ENCODE data around the gene CCDC88B. TPM values are rescaled to one million over a fixed set of nuclear protein-coding genes. Genes with fewer than 3 reads are reported as not detected.

The CCDC88B gene
- total RNA-seq, 4 donors from 2014 or later, result 7.4 to 14.9 (median 13.7) TPM

- Histone ChIP-seq H3K27ac (no peak overlapping the region), H3K4me3 (peak overlapping the region; percentile 23 to 67 (median 37)), H3K36me3 (peaks cover 0 to 7% (median 0%) of the 10 kb centered on the region in 3 donors), H3K9me3 (no peaks in the 10 kb centered on the region), H3K4me1 (peaks cover 10 to 36% (median 20%) of the 10 kb centered on the region in 3 donors), H3K27me3 (peaks cover 8 to 78% (median 17%) of the 10 kb centered on the region in 4 donors)
- WGBS, 2 donors, result 6 to 12% methylated on average over 17 to 21 of the region's 42 CpGs
- TF ChIP-seq CTCF (IDR thresholded peaks at IDR 0.05) (no peak), POLR2A (IDR thresholded peaks at IDR 0.05) (no peak)
- intact Hi-C loops (cut with DNase I), result no loop called here
- DNase-seq, result no peak
Measured at GRCh38 chr11:64292460-64293254, 47.3 kb upstream of the CCDC88B start.

- WGBS, 2 donors, result 36 to 79% methylated on average over 2 of the region's 3 CpGs
- Histone ChIP-seq H3K36me3 (no peaks in the 10 kb centered on the region), H3K9me3 (no peaks in the 10 kb centered on the region), H3K27me3 (peaks cover 14 to 99% (median 27%) of the 10 kb centered on the region in 4 donors), H3K4me1 (peaks cover 19 to 48% (median 28%) of the 10 kb centered on the region in 3 donors), H3K27ac (no peak overlapping the region), H3K4me3 (no peak overlapping the region)
- TF ChIP-seq POLR2A (IDR thresholded peaks at IDR 0.05), result no peak
- no peak for DNase-seq
- intact Hi-C loops (cut with DNase I), result no loop called here
Measured at GRCh38 chr11:64294774-64295173, 45.2 kb upstream of the CCDC88B start.

GRCh38 chr11:64295760-64296159 is 44.2 kb upstream of the CCDC88B start:
- intact Hi-C loops (cut with DNase I), result no loop called here
- H3K27me3 ChIP-seq, result peaks cover 17 to 100% (median 29%) of the 10 kb centered on the region in 4 donors
- H3K36me3 ChIP-seq, result no peaks in the 10 kb centered on the region
- H3K27ac ChIP-seq, result no peak overlapping the region
- H3K9me3 ChIP-seq, result no peaks in the 10 kb centered on the region
- TF ChIP-seq POLR2A (IDR thresholded peaks at IDR 0.05), result no peak
- no peak for TF ChIP-seq CTCF (IDR thresholded peaks at IDR 0.05)
- WGBS, 2 donors, result 87 to 90% methylated on average over 4 of the region's 4 CpGs
- DNase-seq, result no peak
- no peak overlapping the region for H3K4me3 ChIP-seq
- H3K4me1 ChIP-seq, result peaks cover 29 to 58% (median 38%) of the 10 kb centered on the region in 3 donors

GRCh38 chr11:64296236-64296635 is 43.8 kb upstream of the CCDC88B start:
- Histone ChIP-seq H3K9me3 (no peaks in the 10 kb centered on the region), H3K27ac (no peak overlapping the region), H3K36me3 (no peaks in the 10 kb centered on the region), H3K4me3 (no peak overlapping the region), H3K4me1 (peaks cover 26 to 58% (median 37%) of the 10 kb centered on the region in 3 donors), H3K27me3 (peaks cover 17 to 100% (median 27%) of the 10 kb centered on the region in 4 donors)
- TF ChIP-seq CTCF (IDR thresholded peaks at IDR 0.05), result no peak
- TF ChIP-seq POLR2A (IDR thresholded peaks at IDR 0.05), result no peak
- 20% methylated on average over 1 of the region's 1 CpG for WGBS, 2 donors
- intact Hi-C loops (cut with DNase I), result no loop called here
- no peak for DNase-seq

GRCh38 chr11:64296830-64297698 is 42.9 kb upstream of the CCDC88B start:
- intact Hi-C loops (cut with DNase I), result no loop called here
- Histone ChIP-seq H3K4me3 (no peak overlapping the region), H3K27me3 (peaks cover 11 to 100% (median 26%) of the 10 kb centered on the region in 4 donors), H3K27ac (no peak overlapping the region), H3K9me3 (no peaks in the 10 kb centered on the region), H3K4me1 (peaks cover 25 to 55% (median 28%) of the 10 kb centered on the region in 3 donors), H3K36me3 (no peaks in the 10 kb centered on the region)
- TF ChIP-seq POLR2A (IDR thresholded peaks at IDR 0.05) (no peak), CTCF (IDR thresholded peaks at IDR 0.05) (no peak)
- 30 to 38% methylated on average over 5 to 17 of the region's 34 CpGs for WGBS, 2 donors
- no peak for DNase-seq

Data from esophagus squamous epithelium (tissue), 5 donors.